Epithelial cell of esophagus (primary cell): Measurements from ENCODE around the gene LPAR2.

Experiments
- DNase-seq: peaks from one replicate; pipeline ENCODE4 v3.0.0; 2010; ENCODE audit warnings: low read depth
- H3K4me3 ChIP-seq: 2 replicates; pipeline ENCODE4 v1.5.1; 2011; ENCODE audit warnings: mild to moderate bottlenecking, low read length, control low read depth
- CTCF ChIP-seq: IDR thresholded peaks from 2 replicates; pipeline ENCODE4 v1.5.1; 2011; ENCODE audit warnings: low read depth, mild to moderate bottlenecking, low read length, control low read depth, inconsistent platforms; ENCODE audit not compliant: insufficient read depth; ENCODE audit errors: missing control alignments

LPAR2 gene

GRCh38 chr19:19652482-19653295, 24.7 kb upstream of the LPAR2 start:
- no peak overlapping the region for H3K4me3 ChIP-seq
- no peak for DNase-seq
- TF ChIP-seq CTCF: no peak

GRCh38 chr19:19651076-19651475, 23.1 kb upstream of the LPAR2 start:
- TF ChIP-seq CTCF: no peak
- no peak overlapping the region for H3K4me3 ChIP-seq
- DNase-seq: no peak

- no peak for DNase-seq
- no peak overlapping the region for H3K4me3 ChIP-seq
- TF ChIP-seq CTCF: no peak
These were observed 22.3 kb upstream of the LPAR2 start for GRCh38 chr19:19650331-19650730.

GRCh38 chr19:19649580-19649995, 21.6 kb upstream of the LPAR2 start:
- no peak for DNase-seq
- TF ChIP-seq CTCF: no peak
- no peak overlapping the region for H3K4me3 ChIP-seq

GRCh38 chr19:19649155-19649554, 21.1 kb upstream of the LPAR2 start:
- no peak overlapping the region for H3K4me3 ChIP-seq
- DNase-seq: no peak
- TF ChIP-seq CTCF: no peak

GRCh38 chr19:19647037-19647835, 19.2 kb upstream of the LPAR2 start:
- no peak for TF ChIP-seq CTCF
- H3K4me3 ChIP-seq: no peak overlapping the region
- DNase-seq: no peak
